Activated CD8-positive, alpha-beta memory T cell treated with anti-CD3 and anti-CD28 coated beads for 1 hour (primary cell): ENCODE data around the gene CT45A8.
"Not testable (repeated sequence)": the region's sequence is repeated elsewhere in the genome, so short reads cannot be mapped to it uniquely, and the experiment has no call there.

Source experiments
- DNase-seq, 2 donors: peaks; one replicate each; pipeline ENCODE4 v3.0.0-alpha.2; 2020; ENCODE audit warnings: low read depth in 1 of 2; ENCODE audit errors: extremely low read depth in 1 of 2

The CT45A8 gene

GRCh38 chrX:135854438-135854837 lies at the start of gene CT45A8:
Gene CT45A8, minus strand, starts transcription at chrX:135854538. Its CDS starts 3,755 bp downstream, at chrX:135850783.
- not testable (repeated sequence) for DNase-seq

- no peak for DNase-seq
Measured at GRCh38 chrX:135893294-135893817, 39.0 kb upstream of the CT45A8 start, which contains the start of the genes CT45A10 and SAGE1. Gene CT45A10, minus strand, starts transcription at chrX:135893444. Its CDS starts 8,100 bp downstream, at chrX:135885344. Gene SAGE1, plus strand, starts transcription at chrX:135893716. Its CDS starts 2,527 bp downstream, at chrX:135896243.

- DNase-seq = no peak
Measured at GRCh38 chrX:135892781-135893180, 38.4 kb upstream of the CT45A8 start.

- DNase-seq = no peak
Measured at GRCh38 chrX:135890087-135890585, 35.8 kb upstream of the CT45A8 start.

- not testable (repeated sequence) for DNase-seq
Measured at GRCh38 chrX:135888976-135889375, 34.6 kb upstream of the CT45A8 start.

GRCh38 chrX:135888230-135888629 lies 33.9 kb upstream of the CT45A8 start:
- DNase-seq = not testable (repeated sequence)

- DNase-seq = not testable (repeated sequence)
Measured at GRCh38 chrX:135882741-135883140, 28.4 kb upstream of the CT45A8 start.

- DNase-seq = not testable (repeated sequence)
Measured at GRCh38 chrX:135871712-135872111, 17.4 kb upstream of the CT45A8 start, which contains the start of gene CT45A9. Gene CT45A9, minus strand, starts transcription at chrX:135871812. Its CDS starts 3,751 bp downstream, at chrX:135868061.

GRCh38 chrX:135837180-135837579 lies 17.2 kb downstream of the CT45A8 start, which contains the start of gene CT45A7:
Gene CT45A7, minus strand, starts transcription at chrX:135837280. Its CDS starts 3,747 bp downstream, at chrX:135833533.
- not testable (repeated sequence) for DNase-seq

- not testable (repeated sequence) for DNase-seq
Measured at GRCh38 chrX:135819912-135820311, 34.4 kb downstream of the CT45A8 start, which contains the start of gene CT45A2. Gene CT45A2, minus strand, starts transcription at chrX:135820012. Its CDS starts 3,747 bp downstream, at chrX:135816265.

GRCh38 chrX:135802687-135803086 lies 51.7 kb downstream of the CT45A8 start, which contains the start of gene CT45A6:
Gene CT45A6, minus strand, starts transcription at chrX:135802787. Its CDS starts 3,794 bp downstream, at chrX:135798993.
- not testable (repeated sequence) for DNase-seq
